Endodermal cell (in vitro differentiated cells): Measurements from ENCODE around the gene FCRL6. TPM values are rescaled to one million over a fixed set of nuclear protein-coding genes. Genes with fewer than 3 reads are reported as not detected.

Experiments
- DNase-seq: peaks from one replicate; pipeline ENCODE4 v3.0.0-alpha.2; 2017
- H3K27ac ChIP-seq: 2 replicates; pipeline ENCODE4 v1.5.1; 2013; ENCODE audit warnings: mild to moderate bottlenecking, low read depth, low read length, moderate library complexity
- H3K27me3 ChIP-seq: 2 replicates; pipeline ENCODE4 v1.6.1; 2013; ENCODE audit warnings: mild to moderate bottlenecking, low read length, moderate library complexity; ENCODE audit not compliant: insufficient read depth, control insufficient read depth, poor library complexity, severe bottlenecking
- H3K36me3 ChIP-seq: 2 replicates; pipeline ENCODE4 v1.7.0; 2013; ENCODE audit warnings: mild to moderate bottlenecking, low read length, moderate library complexity; ENCODE audit not compliant: control insufficient read depth, insufficient read depth
- H3K4me1 ChIP-seq: one replicate; pipeline ENCODE4 v1.7.0; 2013; ENCODE audit warnings: low read length; ENCODE audit not compliant: control insufficient read depth, insufficient read depth
- H3K4me3 ChIP-seq: 2 replicates; pipeline ENCODE4 v1.5.1; 2013; ENCODE audit warnings: mild to moderate bottlenecking, low read length, moderate library complexity
- H3K9ac ChIP-seq: 2 replicates; pipeline ENCODE4 v1.6.1; 2013; ENCODE audit warnings: mild to moderate bottlenecking, low read length, moderate library complexity; ENCODE audit not compliant: poor library complexity, severe bottlenecking; ENCODE audit errors: extremely low read depth
- H3K9me3 ChIP-seq: 2 replicates; pipeline ENCODE4 v1.6.1; 2013; ENCODE audit warnings: mild to moderate bottlenecking, low read length, moderate library complexity; ENCODE audit not compliant: control insufficient read depth
- H3K27ac Mint-ChIP-seq: 2 replicates; pipeline ENCODE4 v1.8.0; 2020; ENCODE audit warnings: mixed read lengths
- H3K27me3 Mint-ChIP-seq: 2 replicates; pipeline ENCODE4 v1.8.0; 2021; ENCODE audit warnings: mild to moderate bottlenecking, mixed read lengths; ENCODE audit not compliant: insufficient read depth
- H3K36me3 Mint-ChIP-seq: 2 replicates; pipeline ENCODE4 v1.8.0; 2020; ENCODE audit warnings: low read depth, mixed read lengths
- H3K4me1 Mint-ChIP-seq: 2 replicates; pipeline ENCODE4 v1.8.0; 2020; ENCODE audit warnings: mixed read lengths
- H3K4me3 Mint-ChIP-seq: 2 replicates; pipeline ENCODE4 v1.8.0; 2020; ENCODE audit warnings: mild to moderate bottlenecking, moderate library complexity, mixed read lengths
- H3K9me3 Mint-ChIP-seq: 2 replicates; pipeline ENCODE4 v1.8.0; 2020; ENCODE audit warnings: mild to moderate bottlenecking, mixed read lengths
- CTCF ChIP-seq: fragments of 200-600 bp; sonication (generic); conservative IDR thresholded peaks from 2 replicates; pipeline ENCODE4 v1.5.0; 2021; ENCODE audit warnings: antibody characterized with exemption, mild to moderate bottlenecking
- WGBS, 2 experiments: methylation state at CpG; one replicate each; pipeline versions ENCODE4 v1.1.5 to v1.1.7; 2013; ENCODE audit warnings: missing lambda C conversion rate in 2 of 2, mixed read lengths in 1 of 2; ENCODE audit not compliant: insufficient coverage in 1 of 2, insufficient read length in 1 of 2; 5-methylcytosine and 5-hydroxymethylcytosine counted together
- total RNA-seq, 2 donors: library from RNA; stranded (reverse); fragmentation: NEBNext Ultra II Directional in 1 of 2; extraction: Animal tissue kit (Norgen Biotek cat#: 25700) in 1 of 2; gene quantifications; 2 replicates in 1 of 2; 3 replicates in 1 of 2; pipeline ENCODE4 v1.2.1, GENCODE V29; 2021

The FCRL6 gene
- total RNA-seq, 2 donors from 2014 or later: not detected

GRCh38 chr1:159828176-159828575, 26.0 kb downstream of the FCRL6 start:
- no peak overlapping the region for H3K4me3 Mint-ChIP-seq
- no peak for DNase-seq
- H3K9me3 ChIP-seq: no peaks in the 10 kb centered on the region
- peaks cover 63% of the 10 kb centered on the region for H3K27me3 ChIP-seq
- H3K36me3 ChIP-seq: no peaks in the 10 kb centered on the region
- H3K9ac ChIP-seq: no peak overlapping the region
- H3K4me3 ChIP-seq: no peak overlapping the region
- H3K27ac ChIP-seq: no peak overlapping the region
- 71 to 78% methylated on average over 2 to 3 of the region's 3 CpGs for WGBS, 2 experiments
- peaks cover 77% of the 10 kb centered on the region for H3K27me3 Mint-ChIP-seq
- H3K9me3 Mint-ChIP-seq: no peaks in the 10 kb centered on the region
- peaks cover 9% of the 10 kb centered on the region for H3K4me1 ChIP-seq
- no peak overlapping the region for H3K27ac Mint-ChIP-seq
- no peaks in the 10 kb centered on the region for H3K36me3 Mint-ChIP-seq
- TF ChIP-seq CTCF: no peak
- peaks cover 43% of the 10 kb centered on the region for H3K4me1 Mint-ChIP-seq

GRCh38 chr1:159828581-159829272, 26.6 kb downstream of the FCRL6 start:
- 88 to 94% methylated on average over 10 to 11 of the region's 11 CpGs for WGBS, 2 experiments

DNA sequence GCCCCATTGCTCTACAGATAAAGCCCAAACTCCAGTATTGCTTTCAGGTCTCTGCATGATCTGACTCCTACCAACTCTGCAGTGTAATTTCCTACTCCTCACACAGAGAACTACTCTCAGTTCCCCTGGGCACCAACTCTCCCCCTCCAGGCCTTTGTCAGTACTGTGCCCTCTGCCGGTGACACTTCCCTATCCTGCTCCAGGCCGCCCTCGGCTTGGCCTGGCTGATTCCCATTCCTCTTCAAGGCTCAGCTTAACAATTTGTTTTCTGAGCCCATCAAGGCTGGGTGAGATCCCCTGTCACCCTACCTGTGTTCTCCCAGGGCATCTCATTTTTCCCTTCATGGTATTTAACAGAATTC, 27.1 kb downstream of the FCRL6 start:
- Histone ChIP-seq H3K9me3 (no peaks in the 10 kb centered on the region), H3K9ac (no peak overlapping the region), H3K36me3 (no peaks in the 10 kb centered on the region), H3K27me3 (peaks cover 67% of the 10 kb centered on the region), H3K27ac (no peak overlapping the region), H3K4me3 (no peak overlapping the region), H3K4me1 (peaks cover 6% of the 10 kb centered on the region)
- Mint-ChIP-seq H3K36me3 (no peaks in the 10 kb centered on the region), H3K4me3 (no peak overlapping the region), H3K27ac (no peak overlapping the region), H3K9me3 (no peaks in the 10 kb centered on the region), H3K4me1 (peaks cover 32% of the 10 kb centered on the region), H3K27me3 (peaks cover 78% of the 10 kb centered on the region)
- DNase-seq: peak; percentile 90
- peak; percentile 79 for TF ChIP-seq CTCF
- 20 to 32% methylated on average over 2 to 3 of the region's 3 CpGs for WGBS, 2 experiments

More at GRCh38 chr1:159828581-159829272, 26.6 kb downstream of the FCRL6 start:
- Histone ChIP-seq H3K9ac (no peak overlapping the region), H3K36me3 (no peaks in the 10 kb centered on the region), H3K27me3 (peaks cover 67% of the 10 kb centered on the region), H3K9me3 (no peaks in the 10 kb centered on the region), H3K4me3 (no peak overlapping the region), H3K4me1 (peaks cover 7% of the 10 kb centered on the region), H3K27ac (no peak overlapping the region)
- Mint-ChIP-seq H3K27ac (no peak overlapping the region), H3K36me3 (no peaks in the 10 kb centered on the region), H3K4me1 (peaks cover 37% of the 10 kb centered on the region), H3K27me3 (peaks cover 78% of the 10 kb centered on the region), H3K4me3 (no peak overlapping the region), H3K9me3 (no peaks in the 10 kb centered on the region)
- DNase-seq: no peak
- TF ChIP-seq CTCF: no peak
